ENCODE results near the gene GALNT18. TPM values are rescaled to one million over a fixed set of nuclear protein-coding genes. Genes with fewer than 3 reads are reported as not detected.

GALNT18 gene
- total and polyA plus RNA-seq, 4 donors: 17.7 to 109 (median 63.7) TPM

- Histone ChIP-seq H3K9ac (ENCODE audit: insufficient read depth in 1 of 2, low read length in 2 of 2) (no peak overlapping the region), H3K9me3 (ENCODE audit: control insufficient read depth in 4 of 4, insufficient read depth in 3 of 4, low read length in 3 of 4) (no peaks in the 10 kb centered on the region), H3K36me3 (ENCODE audit: control insufficient read depth in 4 of 4, insufficient read depth in 4 of 4, low read length in 4 of 4) (no peaks in the 10 kb centered on the region), H3K4me1 (ENCODE audit: control insufficient read depth in 5 of 5, insufficient read depth in 5 of 5, low read length in 5 of 5) (peaks cover 0 to 7% (median 7%) of the 10 kb centered on the region in 5 donors), H3K27me3 (ENCODE audit: control insufficient read depth in 3 of 3, insufficient read depth in 3 of 3, low read length in 2 of 3) (no peaks in the 10 kb centered on the region), H3K27ac (ENCODE audit: low read depth in 1 of 2, low read length in 1 of 2) (no peak overlapping the region), H3K4me3 (no peak overlapping the region)
- TF ChIP-seq, protein P1, sequence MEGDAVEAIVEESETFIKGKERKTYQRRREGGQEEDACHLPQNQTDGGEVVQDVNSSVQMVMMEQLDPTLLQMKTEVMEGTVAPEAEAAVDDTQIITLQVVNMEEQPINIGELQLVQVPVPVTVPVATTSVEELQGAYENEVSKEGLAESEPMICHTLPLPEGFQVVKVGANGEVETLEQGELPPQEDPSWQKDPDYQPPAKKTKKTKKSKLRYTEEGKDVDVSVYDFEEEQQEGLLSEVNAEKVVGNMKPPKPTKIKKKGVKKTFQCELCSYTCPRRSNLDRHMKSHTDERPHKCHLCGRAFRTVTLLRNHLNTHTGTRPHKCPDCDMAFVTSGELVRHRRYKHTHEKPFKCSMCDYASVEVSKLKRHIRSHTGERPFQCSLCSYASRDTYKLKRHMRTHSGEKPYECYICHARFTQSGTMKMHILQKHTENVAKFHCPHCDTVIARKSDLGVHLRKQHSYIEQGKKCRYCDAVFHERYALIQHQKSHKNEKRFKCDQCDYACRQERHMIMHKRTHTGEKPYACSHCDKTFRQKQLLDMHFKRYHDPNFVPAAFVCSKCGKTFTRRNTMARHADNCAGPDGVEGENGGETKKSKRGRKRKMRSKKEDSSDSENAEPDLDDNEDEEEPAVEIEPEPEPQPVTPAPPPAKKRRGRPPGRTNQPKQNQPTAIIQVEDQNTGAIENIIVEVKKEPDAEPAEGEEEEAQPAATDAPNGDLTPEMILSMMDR (IDR thresholded peaks at IDR 0.05; ENCODE audit: control extremely low read depth, extremely low read depth): no peak
- DNase-seq (no peak), ATAC-seq (ENCODE audit: insufficient read depth, low FRiP score) (no peak)
- WGBS, 2 donors: 97 to 98% methylated on average over 2 of the region's 2 CpGs
Measured at GRCh38 chr11:11594162-11594561, 27.6 kb downstream of the GALNT18 start.

DNA sequence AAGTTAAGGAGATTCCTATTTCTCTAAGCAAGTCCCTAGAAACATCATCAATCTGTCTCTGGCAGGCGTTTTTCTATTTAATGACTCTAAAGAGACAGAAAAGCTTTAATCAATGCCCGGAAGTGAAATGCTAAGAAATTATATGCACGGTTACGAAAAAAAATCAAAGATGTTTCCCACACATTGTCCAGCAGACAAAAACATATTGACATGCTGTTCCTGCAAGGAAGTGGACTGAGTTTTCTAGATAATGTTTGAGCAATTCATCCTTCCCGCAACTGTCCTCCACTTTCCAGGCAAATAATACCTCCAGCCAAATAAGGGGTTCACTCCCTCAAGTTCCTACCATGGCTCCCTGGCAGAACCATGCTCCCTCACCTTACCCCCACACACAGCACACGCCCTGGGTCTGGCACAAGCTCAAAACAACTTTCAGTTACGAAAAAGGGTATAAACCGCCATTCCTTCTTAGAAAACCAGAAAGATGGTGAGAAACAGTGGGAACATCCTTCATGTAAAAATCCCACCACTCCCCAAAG, 29.6 kb downstream of the GALNT18 start:
- WGBS, 2 donors: 74 to 83% methylated on average over 8 of the region's 8 CpGs
- H3K27ac ChIP-seq (ENCODE audit: low read depth in 1 of 2, low read length in 1 of 2): peak overlapping the region; percentile 36 to 46

DNA sequence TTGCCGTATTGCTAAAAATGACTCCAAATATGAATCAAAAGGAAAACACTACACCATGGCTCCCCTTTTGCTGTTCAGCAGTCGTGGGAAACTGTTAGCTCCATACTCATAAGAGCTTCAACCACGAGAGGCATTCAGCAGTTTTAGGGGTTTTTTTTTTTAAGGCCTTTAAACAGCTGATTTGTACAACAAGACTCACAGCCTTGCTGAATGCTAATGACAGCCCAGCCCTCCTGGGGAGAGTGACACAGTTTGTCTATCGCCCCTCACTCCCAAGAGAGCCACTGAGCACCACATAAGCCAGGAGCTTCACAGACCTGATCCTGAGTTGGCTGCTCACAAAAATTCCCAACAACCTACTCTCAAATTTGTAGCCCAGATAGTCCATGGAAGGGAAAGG, 32.4 kb downstream of the GALNT18 start:
- Histone ChIP-seq H3K27me3 (ENCODE audit: control insufficient read depth in 3 of 3, insufficient read depth in 3 of 3, low read length in 2 of 3) (no peaks in the 10 kb centered on the region), H3K4me1 (ENCODE audit: control insufficient read depth in 5 of 5, insufficient read depth in 5 of 5, low read length in 5 of 5) (peaks cover 0 to 14% (median 10%) of the 10 kb centered on the region in 5 donors), H3K36me3 (ENCODE audit: control insufficient read depth in 4 of 4, insufficient read depth in 4 of 4, low read length in 4 of 4) (no peaks in the 10 kb centered on the region), H3K9ac (ENCODE audit: insufficient read depth in 1 of 2, low read length in 2 of 2) (no peak overlapping the region), H3K4me3 (no peak overlapping the region), H3K9me3 (ENCODE audit: control insufficient read depth in 4 of 4, insufficient read depth in 3 of 4, low read length in 3 of 4) (no peaks in the 10 kb centered on the region), H3K27ac (ENCODE audit: low read depth in 1 of 2, low read length in 1 of 2) (no peak overlapping the region)
- DNase-seq (no peak), ATAC-seq (ENCODE audit: insufficient read depth, low FRiP score) (no peak)
- TF ChIP-seq, protein P1 (IDR thresholded peaks at IDR 0.05; ENCODE audit: control extremely low read depth, extremely low read depth): no peak
- WGBS, 2 donors: 47 to 51% methylated on average over 4 of the region's 4 CpGs

More for the DNA sequence above, 29.6 kb downstream of the GALNT18 start:
- TF ChIP-seq, protein P1 (IDR thresholded peaks at IDR 0.05; ENCODE audit: control extremely low read depth, extremely low read depth): no peak
- Histone ChIP-seq H3K27me3 (ENCODE audit: control insufficient read depth in 3 of 3, insufficient read depth in 3 of 3, low read length in 2 of 3) (no peaks in the 10 kb centered on the region), H3K4me1 (ENCODE audit: control insufficient read depth in 5 of 5, insufficient read depth in 5 of 5, low read length in 5 of 5) (peaks cover 0 to 14% (median 10%) of the 10 kb centered on the region in 5 donors), H3K9ac (ENCODE audit: insufficient read depth in 1 of 2, low read length in 2 of 2) (no peak overlapping the region), H3K9me3 (ENCODE audit: control insufficient read depth in 4 of 4, insufficient read depth in 3 of 4, low read length in 3 of 4) (no peaks in the 10 kb centered on the region), H3K4me3 (no peak overlapping the region), H3K36me3 (ENCODE audit: control insufficient read depth in 4 of 4, insufficient read depth in 4 of 4, low read length in 4 of 4) (no peaks in the 10 kb centered on the region)
- ATAC-seq (ENCODE audit: insufficient read depth, low FRiP score): peak; percentile 66
- no peak for DNase-seq

DNA sequence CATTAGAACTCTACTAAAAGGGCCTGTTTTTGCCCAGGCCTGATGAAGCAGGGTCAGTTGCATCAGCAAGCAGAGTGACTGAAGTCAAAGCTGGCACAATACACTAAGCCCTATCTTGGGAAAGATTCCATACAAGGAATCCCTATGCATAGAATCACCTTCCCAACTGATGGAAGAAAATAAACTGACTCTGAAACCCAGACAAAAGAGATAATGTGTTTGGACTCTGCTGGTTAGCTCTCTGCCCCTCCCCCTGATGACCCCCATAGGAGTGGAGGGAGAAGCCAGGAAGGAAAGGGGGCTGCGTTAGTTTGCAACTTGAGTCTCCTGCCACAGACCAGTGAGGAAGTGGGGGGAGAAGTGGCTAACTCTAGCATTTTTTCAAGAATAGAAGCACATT, 32.9 kb downstream of the GALNT18 start:
- Histone ChIP-seq H3K27ac (ENCODE audit: low read depth in 1 of 2, low read length in 1 of 2) (no peak overlapping the region), H3K27me3 (ENCODE audit: control insufficient read depth in 3 of 3, insufficient read depth in 3 of 3, low read length in 2 of 3) (no peaks in the 10 kb centered on the region), H3K4me1 (ENCODE audit: control insufficient read depth in 5 of 5, insufficient read depth in 5 of 5, low read length in 5 of 5) (peaks cover 0 to 18% (median 10%) of the 10 kb centered on the region in 5 donors), H3K4me3 (no peak overlapping the region), H3K36me3 (ENCODE audit: control insufficient read depth in 4 of 4, insufficient read depth in 4 of 4, low read length in 4 of 4) (no peaks in the 10 kb centered on the region), H3K9me3 (ENCODE audit: control insufficient read depth in 4 of 4, insufficient read depth in 3 of 4, low read length in 3 of 4) (no peaks in the 10 kb centered on the region), H3K9ac (ENCODE audit: insufficient read depth in 1 of 2, low read length in 2 of 2) (no peak overlapping the region)
- ATAC-seq (ENCODE audit: insufficient read depth, low FRiP score): no peak
- DNase-seq: peak in 2 of 3 donors; percentile 23 to 34
- 13 to 34% methylated on average over 1 of the region's 1 CpG for WGBS, 2 donors
- TF ChIP-seq, protein P1 (IDR thresholded peaks at IDR 0.05; ENCODE audit: control extremely low read depth, extremely low read depth): no peak
